Renal cortex interstitium (tissue), 11 donors: ENCODE measurements around the gene MANSC1. TPM values are rescaled to one million over a fixed set of nuclear protein-coding genes. Genes with fewer than 3 reads are reported as not detected.
A peak's percentile ranks its signal among the peaks of the same experiment; 100 is the strongest.

Experiments used
- DNase-seq, 11 donors: peaks; one replicate each; pipeline ENCODE4 v3.0.0-alpha.2; 2013; ENCODE audit warnings: low read depth in 9 of 11, low spot score in 4 of 11; ENCODE audit errors: extremely low read depth in 1 of 11
- polyA plus RNA-seq, 3 donors: library from polyadenylated mRNA; unstranded; fragments of 120-200 nt; gene quantifications; one replicate each; pipeline ENCODE4 v1.2.1, GENCODE V29; 2013; ENCODE audit not compliant: insufficient read length in 3 of 3

Gene MANSC1
- polyA plus RNA-seq, 3 donors: 25.2 to 30.1 (median 27.6) TPM

- DNase-seq: no peak
Measured at GRCh38 chr12:12294215-12295005, 55.6 kb downstream of the MANSC1 start.

- DNase-seq: no peak
Measured at GRCh38 chr12:12290206-12290605, 59.8 kb downstream of the MANSC1 start.

- no peak for DNase-seq
Measured at GRCh38 chr12:12286441-12286840, 63.6 kb downstream of the MANSC1 start.

GRCh38 chr12:12282761-12283425, 67.1 kb downstream of the MANSC1 start:
- DNase-seq: peak in 1 of 11 donors; percentile 15

GRCh38 chr12:12282202-12282601, 67.8 kb downstream of the MANSC1 start:
- no peak for DNase-seq

- DNase-seq: no peak
Measured at GRCh38 chr12:12281134-12281533, 68.9 kb downstream of the MANSC1 start.

GRCh38 chr12:12278899-12279298, 71.1 kb downstream of the MANSC1 start:
- no peak for DNase-seq

Other genes with a start within 250 kb of the MANSC1 start
- gene LRP6, start 83.2 kb downstream of the MANSC1 start, polyA plus RNA-seq: 10 to 100 TPM; 62.2 to 65.4 (median 64.8) TPM
- 10 to 100 TPM in 1 of 3 donors, 1 to 10 TPM in 2; 8.6 to 10.3 (median 9.2) TPM for gene BORCS5, start 6.8 kb upstream of the MANSC1 start, polyA plus RNA-seq
- 10 to 100 TPM; 25.2 to 30.5 (median 26.7) TPM for gene DUSP16, start 212.6 kb upstream of the MANSC1 start, polyA plus RNA-seq